ENCODE measurements around the gene PTPRG. TPM values are rescaled to one million over a fixed set of nuclear protein-coding genes. Genes with fewer than 3 reads are reported as not detected.

The PTPRG gene
- total RNA-seq, 6 experiments from 2014 or later, result 29.4 to 34.7 (median 32.7) TPM

- Mint-ChIP-seq H3K4me3 (no peak overlapping the region), H3K36me3 (ENCODE audit: low read depth) (peaks cover 6% of the 10 kb centered on the region; the same call in 1 of the 2 replicates), H3K9me3 (no peaks in the 10 kb centered on the region), H3K27me3 (ENCODE audit: insufficient read depth) (no peaks in the 10 kb centered on the region), H3K4me1 (ENCODE audit: low read depth) (peaks cover 75% of the 10 kb centered on the region), H3K27ac (no peak overlapping the region)
- no peak for TF ChIP-seq CTCF (IDR thresholded peaks at IDR 0.05)
- no peak for DNase-seq
These were observed 106.4 kb downstream of the PTPRG start for GRCh38 chr3:61667814-61668213.

- H3K4me3 Mint-ChIP-seq, result no peak overlapping the region
- TF ChIP-seq CTCF (IDR thresholded peaks at IDR 0.05), result no peak
- no peaks in the 10 kb centered on the region for H3K9me3 Mint-ChIP-seq
- H3K36me3 Mint-ChIP-seq (ENCODE audit: low read depth), result peaks cover 6% of the 10 kb centered on the region; the same call in 1 of the 2 replicates
- H3K27me3 Mint-ChIP-seq (ENCODE audit: insufficient read depth), result no peaks in the 10 kb centered on the region
- H3K4me1 Mint-ChIP-seq (ENCODE audit: low read depth), result peaks cover 69% of the 10 kb centered on the region
- no peak overlapping the region for H3K27ac Mint-ChIP-seq
- DNase-seq, result no peak
These were observed 107.0 kb downstream of the PTPRG start for GRCh38 chr3:61668317-61668864.

GRCh38 chr3:61669203-61669602 lies 107.8 kb downstream of the PTPRG start:
- peaks cover 66% of the 10 kb centered on the region for H3K4me1 Mint-ChIP-seq (ENCODE audit: low read depth)
- peaks cover 6% of the 10 kb centered on the region; the same call in 1 of the 2 replicates for H3K36me3 Mint-ChIP-seq (ENCODE audit: low read depth)
- no peak for TF ChIP-seq CTCF (IDR thresholded peaks at IDR 0.05)
- no peaks in the 10 kb centered on the region for H3K27me3 Mint-ChIP-seq (ENCODE audit: insufficient read depth)
- no peak overlapping the region for H3K4me3 Mint-ChIP-seq
- no peaks in the 10 kb centered on the region for H3K9me3 Mint-ChIP-seq
- no peak overlapping the region for H3K27ac Mint-ChIP-seq
- DNase-seq, result no peak

- no peak for DNase-seq
- peaks cover 6% of the 10 kb centered on the region; the same call in 1 of the 2 replicates for H3K36me3 Mint-ChIP-seq (ENCODE audit: low read depth)
- no peak overlapping the region for H3K4me3 Mint-ChIP-seq
- H3K4me1 Mint-ChIP-seq (ENCODE audit: low read depth), result peaks cover 61% of the 10 kb centered on the region
- H3K27me3 Mint-ChIP-seq (ENCODE audit: insufficient read depth), result no peaks in the 10 kb centered on the region
- no peak overlapping the region for H3K27ac Mint-ChIP-seq
- no peak for TF ChIP-seq CTCF (IDR thresholded peaks at IDR 0.05)
- H3K9me3 Mint-ChIP-seq, result no peaks in the 10 kb centered on the region
These were observed 108.4 kb downstream of the PTPRG start for GRCh38 chr3:61669668-61670299.

GRCh38 chr3:61673651-61674050 lies 112.3 kb downstream of the PTPRG start:
- no peak for TF ChIP-seq CTCF (IDR thresholded peaks at IDR 0.05)
- peaks cover 30% of the 10 kb centered on the region for H3K4me1 Mint-ChIP-seq (ENCODE audit: low read depth)
- DNase-seq, result no peak
- H3K4me3 Mint-ChIP-seq, result no peak overlapping the region
- peaks cover 6% of the 10 kb centered on the region; the same call in 1 of the 2 replicates for H3K36me3 Mint-ChIP-seq (ENCODE audit: low read depth)
- H3K27me3 Mint-ChIP-seq (ENCODE audit: insufficient read depth), result no peaks in the 10 kb centered on the region
- no peaks in the 10 kb centered on the region for H3K9me3 Mint-ChIP-seq
- no peak overlapping the region for H3K27ac Mint-ChIP-seq
